Smooth muscle cell of the pulmonary artery (primary cell): Measurements from ENCODE around the gene ANKEF1. TPM values are rescaled to one million over a fixed set of nuclear protein-coding genes. Genes with fewer than 3 reads are reported as not detected.

Experiments
- total RNA-seq: library from RNA; depleted of rRNA; stranded (reverse); fragments of >200 nt; gene quantifications from 2 replicates; pipeline ENCODE4 v1.2.3, GENCODE V29; 2014

Gene ANKEF1
- total RNA-seq = 2.2 and 2.5 TPM in 2 replicates

GRCh38 chr20:10034717-10035571 lies at the start of gene ANKEF1:
Gene ANKEF1, plus strand, starts transcription at chr20:10034987. Its CDS starts 3,315 bp downstream, at chr20:10038302.

Other genes with a start within 250 kb of the ANKEF1 start
- 0.03 TPM in 1 of 2 replicates, not detected in the other for gene PAK5, start 195.9 kb upstream of the ANKEF1 start, total RNA-seq
- gene SNAP25, start 183.8 kb downstream of the ANKEF1 start, total RNA-seq = 0.53 and 1.1 TPM in 2 replicates